Lower leg skin (tissue), 4 donors: Measurements from ENCODE around the gene FN1. TPM values are rescaled to one million over a fixed set of nuclear protein-coding genes. Genes with fewer than 3 reads are reported as not detected.

Source experiments
- DNase-seq, 2 donors: peaks; one replicate each; pipeline ENCODE4 v3.0.0-alpha.2; 2019; ENCODE audit warnings: low spot score in 2 of 2
- H3K4me3 ChIP-seq: fragments of 200-600 bp; sonication (generic); 2 replicates; pipeline ENCODE4 v1.5.1; 2017; ENCODE audit warnings: mild to moderate bottlenecking, low read depth; ENCODE audit not compliant: poor library complexity, severe bottlenecking
- POLR2A ChIP-seq, 2 donors: fragments of 450-650 bp; IDR thresholded peaks; one replicate each; pipeline ENCODE4 v1.6.1; 2016 to 2017; ENCODE audit warnings: antibody characterized with exemption in 2 of 2, mild to moderate bottlenecking in 1 of 2, moderate library complexity in 1 of 2
- WGBS, 2 donors: methylation state at CpG; one replicate each; pipeline ENCODE4 v1.1.5; 2018; 5-methylcytosine and 5-hydroxymethylcytosine counted together
- intact Hi-C: fragments of 100-400 bp; cut with DNase I; formaldehyde crosslinking; loops from one replicate; pipeline ENCODE4 v1.15.0; 2023; ENCODE audit warnings: low total_unique reads
- total RNA-seq, 4 donors: library from RNA; depleted of rRNA; stranded (reverse); fragments of >200 nt; gene quantifications; one replicate each; pipeline ENCODE4 v1.1.0, GENCODE V29; 2016
- TF ChIP-seq, protein P1 (sequence below), 3 donors: fragments of 450-650 bp; IDR thresholded peaks; one replicate each; pipeline ENCODE4 v1.5.1; 2016; ENCODE audit warnings: antibody characterized with exemption in 3 of 3, mild to moderate bottlenecking in 3 of 3, moderate library complexity in 2 of 3

Gene FN1
- total RNA-seq, 4 donors from 2014 or later: 38.2 to 149 (median 52.8) TPM

DNA sequence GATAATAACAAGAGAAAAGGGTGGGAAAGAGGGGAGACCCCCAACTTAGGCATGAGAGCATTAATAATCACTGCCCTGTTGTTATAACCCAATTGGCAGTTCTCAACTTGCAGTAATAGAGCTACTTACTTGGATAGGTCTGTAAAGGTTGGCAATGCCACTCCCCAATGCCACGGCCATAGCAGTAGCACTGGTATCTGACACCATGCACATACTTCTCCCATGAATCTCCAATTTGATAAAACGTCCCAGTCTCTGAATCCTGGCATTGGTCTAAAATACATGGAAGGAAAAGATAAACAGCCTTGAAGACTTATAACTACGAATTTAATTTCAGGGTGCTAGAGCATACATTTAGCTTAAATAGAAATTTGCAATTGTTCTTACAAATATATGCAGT, 16.8 kb downstream of the FN1 start:
- no peak for DNase-seq
- no peak for TF ChIP-seq POLR2A (IDR thresholded peaks at IDR 0.05)
- TF ChIP-seq, protein P1, sequence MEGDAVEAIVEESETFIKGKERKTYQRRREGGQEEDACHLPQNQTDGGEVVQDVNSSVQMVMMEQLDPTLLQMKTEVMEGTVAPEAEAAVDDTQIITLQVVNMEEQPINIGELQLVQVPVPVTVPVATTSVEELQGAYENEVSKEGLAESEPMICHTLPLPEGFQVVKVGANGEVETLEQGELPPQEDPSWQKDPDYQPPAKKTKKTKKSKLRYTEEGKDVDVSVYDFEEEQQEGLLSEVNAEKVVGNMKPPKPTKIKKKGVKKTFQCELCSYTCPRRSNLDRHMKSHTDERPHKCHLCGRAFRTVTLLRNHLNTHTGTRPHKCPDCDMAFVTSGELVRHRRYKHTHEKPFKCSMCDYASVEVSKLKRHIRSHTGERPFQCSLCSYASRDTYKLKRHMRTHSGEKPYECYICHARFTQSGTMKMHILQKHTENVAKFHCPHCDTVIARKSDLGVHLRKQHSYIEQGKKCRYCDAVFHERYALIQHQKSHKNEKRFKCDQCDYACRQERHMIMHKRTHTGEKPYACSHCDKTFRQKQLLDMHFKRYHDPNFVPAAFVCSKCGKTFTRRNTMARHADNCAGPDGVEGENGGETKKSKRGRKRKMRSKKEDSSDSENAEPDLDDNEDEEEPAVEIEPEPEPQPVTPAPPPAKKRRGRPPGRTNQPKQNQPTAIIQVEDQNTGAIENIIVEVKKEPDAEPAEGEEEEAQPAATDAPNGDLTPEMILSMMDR (IDR thresholded peaks at IDR 0.05): no peak
- intact Hi-C loops: no loop called here
- H3K4me3 ChIP-seq: no peak overlapping the region
- 80 to 83% methylated on average over 3 of the region's 3 CpGs for WGBS, 2 donors

DNA sequence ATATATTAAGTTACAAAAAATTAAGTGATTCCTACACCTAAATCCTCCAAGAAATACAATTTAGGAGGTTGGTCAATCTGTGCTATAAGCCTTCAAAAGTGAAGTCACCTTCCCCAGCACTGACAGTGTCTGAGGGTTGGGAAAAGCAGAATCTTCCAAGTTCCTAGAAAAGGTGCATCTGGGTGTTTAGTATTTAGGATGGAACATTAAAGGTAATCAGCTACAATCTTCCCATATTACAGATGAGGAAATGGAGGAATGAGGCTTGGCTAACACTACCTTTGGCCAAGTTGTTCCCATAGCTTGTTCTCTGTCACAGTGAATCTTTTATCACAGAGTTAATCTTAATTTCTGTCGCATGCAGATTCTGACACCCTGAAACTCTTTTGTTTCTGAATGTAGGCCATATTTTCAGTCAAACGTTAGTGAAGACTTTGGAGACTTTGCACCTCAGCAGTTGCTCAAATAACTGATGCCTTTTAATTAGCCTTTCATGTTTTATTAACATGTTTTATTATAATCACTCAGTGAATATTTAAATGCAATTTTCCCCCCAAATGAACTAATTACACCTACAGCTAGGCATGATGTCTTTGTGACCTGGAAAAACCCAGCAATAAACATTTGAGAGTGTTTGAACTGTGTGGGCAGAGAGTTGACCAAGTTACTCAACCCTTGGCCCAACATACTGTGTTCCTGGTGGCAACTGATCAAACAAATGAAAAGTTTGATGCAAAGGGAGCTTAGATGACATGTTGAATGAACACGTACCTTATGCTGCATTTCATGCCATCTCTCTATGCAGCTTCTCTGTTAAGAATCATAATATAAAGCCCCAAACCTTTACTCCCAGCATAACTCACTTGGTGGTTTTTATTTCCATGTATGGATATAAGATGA, 17.6 kb downstream of the FN1 start:
- no peak for TF ChIP-seq POLR2A (IDR thresholded peaks at IDR 0.05)
- TF ChIP-seq, protein P1 (IDR thresholded peaks at IDR 0.05): no peak
- intact Hi-C loops: no loop called here
- 81 to 82% methylated on average over 3 of the region's 3 CpGs for WGBS, 2 donors
- no peak overlapping the region for H3K4me3 ChIP-seq
- DNase-seq: no peak

DNA sequence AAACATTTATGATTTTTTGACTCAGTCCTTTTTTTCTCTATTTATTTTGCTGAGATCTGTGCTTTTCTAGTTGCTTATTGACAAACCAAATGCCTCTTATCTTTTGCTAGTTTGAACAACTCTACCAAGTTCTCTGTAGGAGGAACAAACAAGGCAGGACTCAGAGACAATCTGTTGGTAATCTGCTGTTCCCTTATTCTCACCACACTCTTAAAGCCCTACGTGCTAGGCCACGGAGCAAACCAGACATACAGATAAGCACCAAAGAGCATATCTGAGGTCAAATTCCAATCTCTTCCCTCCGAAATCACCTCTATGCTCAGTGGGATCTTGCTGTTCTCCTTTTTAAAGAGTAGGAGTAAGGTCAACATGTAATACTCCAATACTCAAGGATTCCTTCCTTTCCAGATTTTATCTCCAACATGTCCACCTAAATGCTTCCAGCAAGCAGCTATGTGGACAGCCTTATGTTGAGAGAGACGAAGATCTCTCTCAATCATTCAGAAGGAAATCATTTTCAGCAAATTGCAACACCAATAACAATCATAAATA, 18.4 kb downstream of the FN1 start:
- 79 to 82% methylated on average over 4 of the region's 4 CpGs for WGBS, 2 donors
- no peak overlapping the region for H3K4me3 ChIP-seq
- no peak for DNase-seq
- TF ChIP-seq, protein P1 (IDR thresholded peaks at IDR 0.05): no peak
- TF ChIP-seq POLR2A (IDR thresholded peaks at IDR 0.05): no peak
- intact Hi-C loops: no loop called here

DNA sequence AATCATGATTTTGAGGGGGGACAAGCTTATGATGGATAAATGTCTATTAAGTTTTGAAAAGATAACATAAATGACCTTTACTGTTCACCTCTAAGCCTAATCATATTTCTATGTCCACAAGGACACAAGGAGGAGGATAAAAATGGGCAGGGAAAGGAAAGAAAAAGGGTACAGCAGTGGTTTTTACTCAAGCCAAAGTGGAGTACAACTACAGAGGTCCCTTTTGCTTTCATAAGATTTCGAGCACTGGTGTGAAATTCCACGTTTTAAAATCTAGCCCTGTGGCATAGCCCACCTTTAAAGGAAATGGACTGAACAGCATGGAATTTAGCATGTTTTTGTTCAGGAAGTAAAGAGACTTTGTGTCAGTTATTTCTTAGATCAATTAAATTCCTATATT, 19.2 kb downstream of the FN1 start:
- DNase-seq: no peak
- intact Hi-C loops: no loop called here
- H3K4me3 ChIP-seq: no peak overlapping the region
- 78 to 85% methylated on average over 2 of the region's 2 CpGs for WGBS, 2 donors
- no peak for TF ChIP-seq POLR2A (IDR thresholded peaks at IDR 0.05)
- TF ChIP-seq, protein P1 (IDR thresholded peaks at IDR 0.05): no peak

DNA sequence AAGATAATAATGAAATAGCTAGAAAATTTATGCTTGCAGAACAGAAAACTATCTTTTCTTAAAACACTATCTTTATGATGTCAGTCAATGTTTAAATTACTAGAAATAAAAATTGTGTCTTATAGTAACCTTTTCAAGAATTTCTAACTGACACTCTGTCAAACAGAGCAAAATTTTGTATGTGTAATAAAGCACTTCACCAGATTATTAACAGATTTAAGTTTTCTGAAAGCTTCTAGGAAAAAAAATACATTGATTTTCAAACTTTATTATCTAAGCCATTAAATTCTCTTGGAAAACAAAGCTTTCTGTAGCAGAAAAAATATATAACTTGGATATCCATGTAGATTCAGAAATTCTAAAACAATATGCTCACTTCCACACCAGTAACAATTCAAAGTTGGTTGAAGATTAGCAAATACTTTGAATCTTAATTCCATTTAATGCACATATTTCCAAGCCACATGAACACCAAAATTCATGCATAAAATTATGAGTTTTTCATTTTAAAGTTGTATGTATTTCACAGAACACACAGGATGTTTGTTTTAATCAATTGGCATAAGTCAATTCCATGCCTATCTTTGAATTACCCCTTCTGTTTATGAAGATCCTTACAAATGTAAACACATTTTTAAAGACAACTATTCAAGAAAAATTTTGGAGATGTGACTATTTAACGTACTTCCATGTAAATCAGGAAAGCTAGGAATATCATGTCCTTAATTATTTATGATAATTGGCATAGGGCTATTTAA, 19.9 kb downstream of the FN1 start:
- intact Hi-C loops: no loop called here
- H3K4me3 ChIP-seq: no peak overlapping the region
- 75 to 79% methylated on average over 1 of the region's 1 CpG for WGBS, 2 donors
- TF ChIP-seq, protein P1 (IDR thresholded peaks at IDR 0.05): no peak
- no peak for TF ChIP-seq POLR2A (IDR thresholded peaks at IDR 0.05)
- no peak for DNase-seq
